AG10803 (cell line): ENCODE measurements around the gene GRB2.

Source experiments
- DNase-seq: peaks from one replicate; pipeline ENCODE4 v3.0.0; 2010; ENCODE audit warnings: low read depth
- H3K4me3 ChIP-seq: 2 replicates; pipeline ENCODE4 v1.5.1; 2011; ENCODE audit warnings: mild to moderate bottlenecking, low read length, control low read depth
- TF ChIP-seq, protein P1 (sequence below): conservative IDR thresholded peaks from 2 replicates; pipeline ENCODE4 v1.5.1; 2011; ENCODE audit warnings: mild to moderate bottlenecking, low read length, control low read depth, inconsistent platforms

GRB2 gene

GRCh38 chr17:75367312-75367711 is 38.2 kb downstream of the GRB2 start:
- TF ChIP-seq, protein P1, sequence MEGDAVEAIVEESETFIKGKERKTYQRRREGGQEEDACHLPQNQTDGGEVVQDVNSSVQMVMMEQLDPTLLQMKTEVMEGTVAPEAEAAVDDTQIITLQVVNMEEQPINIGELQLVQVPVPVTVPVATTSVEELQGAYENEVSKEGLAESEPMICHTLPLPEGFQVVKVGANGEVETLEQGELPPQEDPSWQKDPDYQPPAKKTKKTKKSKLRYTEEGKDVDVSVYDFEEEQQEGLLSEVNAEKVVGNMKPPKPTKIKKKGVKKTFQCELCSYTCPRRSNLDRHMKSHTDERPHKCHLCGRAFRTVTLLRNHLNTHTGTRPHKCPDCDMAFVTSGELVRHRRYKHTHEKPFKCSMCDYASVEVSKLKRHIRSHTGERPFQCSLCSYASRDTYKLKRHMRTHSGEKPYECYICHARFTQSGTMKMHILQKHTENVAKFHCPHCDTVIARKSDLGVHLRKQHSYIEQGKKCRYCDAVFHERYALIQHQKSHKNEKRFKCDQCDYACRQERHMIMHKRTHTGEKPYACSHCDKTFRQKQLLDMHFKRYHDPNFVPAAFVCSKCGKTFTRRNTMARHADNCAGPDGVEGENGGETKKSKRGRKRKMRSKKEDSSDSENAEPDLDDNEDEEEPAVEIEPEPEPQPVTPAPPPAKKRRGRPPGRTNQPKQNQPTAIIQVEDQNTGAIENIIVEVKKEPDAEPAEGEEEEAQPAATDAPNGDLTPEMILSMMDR = no peak
- DNase-seq = peak; percentile 14
- no peak overlapping the region for H3K4me3 ChIP-seq

DNA sequence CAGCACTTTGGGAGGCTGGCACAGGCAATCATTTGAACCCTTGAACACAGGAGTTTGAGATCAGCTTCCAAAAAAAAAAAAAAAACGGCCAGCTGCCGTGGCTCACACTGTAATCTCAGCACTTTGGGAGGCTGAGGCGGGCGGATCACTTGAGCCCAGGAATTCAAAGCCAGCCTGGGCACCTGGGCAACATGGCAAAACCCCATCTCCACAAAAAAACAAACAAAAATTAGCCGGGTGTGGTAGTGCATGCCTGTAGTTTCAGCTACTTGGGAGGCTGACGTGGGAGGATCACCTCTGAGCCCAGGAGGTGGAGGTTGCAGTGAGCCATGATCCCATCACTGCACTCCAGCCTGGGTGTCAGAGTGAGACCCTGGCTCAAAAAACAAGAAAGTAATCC is 39.0 kb downstream of the GRB2 start:
- no peak for DNase-seq
- TF ChIP-seq, protein P1 = no peak
- H3K4me3 ChIP-seq = no peak overlapping the region

GRCh38 chr17:75365931-75366275 is 39.6 kb downstream of the GRB2 start:
- H3K4me3 ChIP-seq = no peak overlapping the region
- TF ChIP-seq, protein P1 = no peak
- no peak for DNase-seq

GRCh38 chr17:75365009-75365930 is 40.2 kb downstream of the GRB2 start:
- no peak for DNase-seq
- H3K4me3 ChIP-seq = no peak overlapping the region
- TF ChIP-seq, protein P1 = no peak

DNA sequence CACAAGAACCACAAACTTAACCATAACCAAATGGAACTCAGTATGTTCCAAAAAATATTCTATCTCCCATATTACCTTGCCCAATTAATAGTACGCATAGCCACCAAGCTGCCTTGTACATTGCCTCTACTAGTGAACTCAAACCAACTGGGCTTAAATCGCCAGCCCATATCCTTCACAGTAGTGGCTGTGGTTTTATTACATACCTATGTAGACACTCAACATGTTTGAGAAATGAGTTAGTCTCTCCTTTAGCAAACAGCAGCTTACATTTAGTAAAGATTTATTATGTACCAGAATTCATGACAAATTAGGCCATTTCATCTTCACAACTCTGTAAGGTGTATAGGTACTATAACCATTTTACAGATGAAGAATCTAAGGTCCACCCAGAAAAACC is 41.4 kb downstream of the GRB2 start:
- DNase-seq = peak; percentile 82
- no peak overlapping the region for H3K4me3 ChIP-seq
- TF ChIP-seq, protein P1 = no peak

DNA sequence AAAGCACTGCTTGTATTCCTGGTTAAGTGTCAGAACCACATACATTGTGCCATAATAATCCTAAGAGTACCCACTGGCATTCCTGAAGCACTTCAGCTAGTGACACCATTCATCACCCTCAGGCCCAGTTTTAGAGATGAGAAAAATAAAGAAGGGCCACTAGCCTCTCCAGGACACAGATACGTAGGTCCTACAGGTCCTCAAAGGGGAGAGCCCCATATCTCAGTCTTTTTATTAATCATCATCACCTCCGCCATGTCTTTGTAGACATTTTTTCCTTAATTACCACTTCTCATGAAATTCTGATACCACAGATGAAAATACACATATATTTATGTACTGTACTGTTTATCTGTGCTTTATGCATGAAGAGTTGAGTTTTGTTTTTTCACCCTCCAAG is 43.5 kb downstream of the GRB2 start:
- TF ChIP-seq, protein P1 = no peak
- no peak overlapping the region for H3K4me3 ChIP-seq
- no peak for DNase-seq

GRCh38 chr17:75361344-75361743 is 44.1 kb downstream of the GRB2 start:
- no peak for DNase-seq
- no peak overlapping the region for H3K4me3 ChIP-seq
- TF ChIP-seq, protein P1 = no peak
